Rectal smooth muscle tissue (tissue), 1 donor: ENCODE measurements around the gene RASSF5.

Source experiments
- H3K27ac ChIP-seq: one replicate; pipeline ENCODE4 v1.7.0; 2013; ENCODE audit warnings: low read depth, low read length, inconsistent platforms
- H3K27me3 ChIP-seq: one replicate; pipeline ENCODE4 v1.7.0; 2013; ENCODE audit warnings: low read length; ENCODE audit not compliant: control insufficient read depth, insufficient read depth
- H3K36me3 ChIP-seq: one replicate; pipeline ENCODE4 v1.7.0; 2013; ENCODE audit warnings: low read length; ENCODE audit not compliant: control insufficient read depth, insufficient read depth
- H3K4me1 ChIP-seq: one replicate; pipeline ENCODE4 v1.7.0; 2013; ENCODE audit warnings: low read length; ENCODE audit not compliant: control insufficient read depth, insufficient read depth
- H3K4me3 ChIP-seq: one replicate; pipeline ENCODE4 v1.7.0; 2013; ENCODE audit warnings: low read length
- H3K9ac ChIP-seq: one replicate; pipeline ENCODE4 v1.7.0; 2013; ENCODE audit warnings: low read length

RASSF5 gene

DNA sequence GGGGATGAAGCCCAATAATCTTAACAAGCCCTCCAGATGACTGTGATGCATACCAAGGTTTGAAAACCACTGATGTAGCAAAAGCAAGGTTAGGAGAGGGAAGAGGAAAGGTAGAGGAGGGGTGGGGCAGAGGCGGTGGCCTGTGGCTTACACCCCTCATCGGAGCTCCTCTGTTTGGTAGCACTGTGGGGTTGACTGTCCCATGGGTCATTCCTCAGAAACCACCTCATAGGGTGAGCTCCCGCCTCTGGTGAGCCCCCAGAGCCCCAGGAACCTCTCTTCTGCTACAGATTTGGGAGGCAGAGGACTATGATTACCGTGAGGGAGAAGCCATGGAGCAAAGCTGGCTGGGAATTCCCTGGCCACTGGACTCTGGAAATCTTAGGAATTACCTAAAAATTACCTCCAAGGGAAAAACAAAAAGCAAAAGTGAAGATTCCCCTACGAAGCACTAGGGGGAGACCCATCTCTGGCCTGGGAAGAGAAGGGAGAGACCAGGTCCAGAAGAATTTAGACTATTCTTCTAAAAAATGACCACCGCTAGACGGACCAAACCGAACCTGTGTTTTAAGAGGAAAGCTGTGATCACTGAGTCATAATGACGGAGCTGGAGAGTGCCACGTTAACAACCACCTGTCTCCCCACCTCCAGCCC, 1.5 kb upstream of the RASSF5 start:
- H3K4me1 ChIP-seq: no peaks in the 10 kb centered on the region
- no peak overlapping the region for H3K27ac ChIP-seq
- H3K9ac ChIP-seq: no peak overlapping the region
- no peak overlapping the region for H3K4me3 ChIP-seq
- H3K36me3 ChIP-seq: no peaks in the 10 kb centered on the region
- peaks cover 5% of the 10 kb centered on the region for H3K27me3 ChIP-seq

DNA sequence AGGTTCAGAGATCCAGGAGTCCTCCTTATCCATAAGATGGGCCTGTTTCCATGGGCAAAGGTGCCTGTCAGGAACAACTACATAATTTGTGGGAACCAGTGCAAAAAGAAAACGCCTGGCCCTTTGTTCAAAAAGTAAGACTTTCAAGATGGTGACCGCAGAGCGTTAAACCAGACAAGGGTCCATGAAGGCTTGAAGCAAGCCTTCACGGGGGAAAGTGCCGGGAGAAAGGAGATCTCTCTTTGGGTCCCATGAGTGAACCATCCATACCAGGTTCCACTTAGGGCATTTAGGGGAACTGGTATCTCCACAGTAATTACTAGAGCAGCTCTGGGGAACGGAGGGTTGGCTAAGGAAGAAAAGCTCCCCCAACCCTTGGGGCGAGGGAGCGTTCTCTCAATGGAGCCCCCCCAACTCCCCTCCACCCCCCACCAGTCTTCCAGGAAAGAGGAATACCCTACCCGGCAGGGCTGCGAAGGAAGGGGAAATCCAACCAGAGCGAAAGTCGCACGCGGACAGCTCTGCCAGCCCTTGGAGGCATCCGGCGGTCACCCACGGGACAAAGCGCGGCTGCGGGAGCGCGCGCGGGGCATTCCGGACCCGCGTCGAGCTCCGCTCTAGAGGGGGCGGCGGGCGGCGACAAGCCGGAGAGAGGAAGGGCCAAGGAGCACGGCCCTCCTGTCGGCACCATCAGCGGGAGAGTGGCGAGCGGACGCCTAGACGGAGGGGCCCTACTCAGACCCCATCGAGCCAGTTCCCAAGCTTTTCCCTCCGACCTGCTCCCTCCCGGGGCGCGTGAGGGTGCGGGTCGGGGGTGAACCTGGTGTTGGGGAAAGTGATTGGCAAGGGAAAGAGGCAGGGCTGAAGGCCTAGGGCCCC, 687 bp upstream of the RASSF5 start:
- Histone ChIP-seq H3K36me3 (no peaks in the 10 kb centered on the region), H3K27ac (no peak overlapping the region), H3K4me1 (no peaks in the 10 kb centered on the region)

DNA sequence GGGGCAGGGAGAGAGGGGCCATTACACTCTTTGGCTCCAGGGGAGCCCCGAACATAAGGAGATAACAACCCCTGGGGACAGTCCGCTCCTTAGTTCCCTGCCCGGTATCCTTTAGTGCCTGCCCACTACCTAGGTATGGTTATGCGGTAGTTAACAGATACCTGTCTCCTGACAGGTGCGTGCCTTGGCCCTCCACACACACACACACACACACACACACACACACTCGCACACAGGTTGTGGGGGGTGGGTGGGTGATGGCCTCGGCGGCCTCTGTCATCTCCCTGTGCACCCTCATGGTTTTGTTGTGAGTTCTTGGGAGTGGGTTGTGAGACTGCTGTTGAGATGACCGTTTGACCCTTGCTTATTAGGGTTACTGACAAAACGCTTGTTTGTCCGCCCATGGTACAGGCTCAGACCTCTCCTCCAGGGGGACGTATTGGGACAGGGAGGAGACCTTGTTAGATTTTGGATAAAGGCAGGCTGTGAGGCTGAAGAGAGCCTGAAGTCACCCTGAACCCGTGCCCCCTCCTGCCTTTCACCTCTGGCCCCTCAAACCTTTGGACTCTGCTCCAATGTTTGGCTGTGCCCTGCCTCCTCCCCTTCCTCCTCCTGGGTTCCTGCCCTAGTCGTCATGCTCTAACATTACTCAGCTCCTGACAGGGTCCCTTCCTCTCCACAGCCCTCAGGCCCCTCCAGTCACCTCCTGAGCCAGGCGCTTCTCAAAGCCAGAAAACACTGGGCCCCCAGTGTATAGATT, 979 bp downstream of the RASSF5 start:
- H3K4me3 ChIP-seq: peak overlapping the region; percentile 46
- peaks cover 5% of the 10 kb centered on the region for H3K27me3 ChIP-seq
- H3K4me1 ChIP-seq: no peaks in the 10 kb centered on the region
- no peak overlapping the region for H3K9ac ChIP-seq
- no peak overlapping the region for H3K27ac ChIP-seq
- H3K36me3 ChIP-seq: no peaks in the 10 kb centered on the region

More for the DNA sequence above, 687 bp upstream of the RASSF5 start:
- Histone ChIP-seq H3K27me3 (peaks cover 5% of the 10 kb centered on the region), H3K9ac (no peak overlapping the region), H3K4me3 (peak overlapping the region; percentile 46)

DNA sequence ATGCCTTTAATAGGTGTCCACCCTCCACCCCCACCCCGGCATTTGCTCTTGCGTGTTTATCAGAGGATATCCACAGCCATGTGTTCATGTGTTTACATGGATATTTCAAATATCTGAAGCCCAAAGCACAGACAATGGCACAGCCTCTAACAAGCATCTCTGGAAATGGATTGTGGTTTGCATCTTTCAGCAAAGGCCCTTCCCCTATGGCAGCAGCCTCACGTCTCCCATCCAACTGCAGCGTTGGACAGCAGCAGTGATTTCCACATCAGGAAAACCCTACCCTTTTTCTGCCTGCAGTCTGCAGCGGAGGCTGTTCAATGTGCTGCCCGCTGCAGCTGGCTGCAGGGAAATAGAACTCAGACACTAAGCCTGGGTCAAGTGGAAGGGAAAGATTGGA, 1.6 kb downstream of the RASSF5 start:
- Histone ChIP-seq H3K4me3 (peak overlapping the region; percentile 20), H3K4me1 (no peaks in the 10 kb centered on the region), H3K27me3 (peaks cover 5% of the 10 kb centered on the region), H3K9ac (no peak overlapping the region), H3K27ac (no peak overlapping the region), H3K36me3 (no peaks in the 10 kb centered on the region)

DNA sequence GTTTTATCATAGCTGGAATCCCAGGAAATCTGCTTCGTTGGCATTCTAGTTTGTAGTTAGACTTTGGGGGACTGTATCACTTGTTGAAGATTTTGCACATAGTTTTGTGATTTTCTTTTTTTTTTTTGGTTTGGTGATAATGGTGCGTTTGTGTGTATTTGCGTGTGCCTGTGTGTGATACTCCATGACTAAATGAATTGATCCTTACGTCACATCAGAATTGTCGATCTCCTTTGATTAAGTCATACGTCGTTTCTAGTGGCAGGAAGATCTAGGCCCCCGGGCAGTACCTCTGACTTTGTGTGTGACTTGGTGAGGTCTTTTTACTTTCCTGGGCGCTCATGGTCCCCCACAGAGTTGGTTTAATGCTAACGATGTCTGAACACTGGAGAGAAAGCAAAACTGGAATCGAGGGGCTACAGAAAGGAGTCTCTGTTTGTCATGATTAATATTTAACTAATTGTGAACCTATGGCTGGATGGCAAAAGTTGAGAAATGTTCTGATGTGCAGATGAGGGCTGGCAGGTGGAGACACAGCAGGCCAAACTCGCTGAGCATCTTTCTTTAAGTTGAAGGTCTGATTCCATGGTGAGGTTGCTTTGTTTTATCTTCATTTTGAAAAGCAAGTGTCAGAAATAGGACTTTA, 2.4 kb downstream of the RASSF5 start:
- peaks cover 5% of the 10 kb centered on the region for H3K27me3 ChIP-seq
- H3K27ac ChIP-seq: no peak overlapping the region
- H3K36me3 ChIP-seq: no peaks in the 10 kb centered on the region
- no peaks in the 10 kb centered on the region for H3K4me1 ChIP-seq
- H3K4me3 ChIP-seq: no peak overlapping the region
- H3K9ac ChIP-seq: no peak overlapping the region

DNA sequence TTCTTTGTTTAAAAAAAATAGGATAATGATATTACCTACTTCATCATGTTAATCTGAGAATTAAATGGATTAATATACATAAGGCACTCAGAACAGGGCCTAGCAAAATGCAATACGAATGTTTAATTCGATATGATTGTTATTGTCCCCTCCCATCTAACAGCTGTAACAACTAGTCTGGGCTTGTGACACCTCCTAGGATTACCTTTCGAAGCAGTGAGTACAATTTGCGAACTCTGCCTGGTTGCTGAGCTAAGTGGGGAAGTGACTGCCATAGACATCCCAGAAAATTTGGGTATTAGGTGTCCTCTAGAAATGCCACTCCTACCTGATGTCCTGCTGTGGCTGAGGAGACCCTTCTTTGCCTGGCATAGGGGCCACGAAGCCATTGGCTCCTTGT, 3.0 kb downstream of the RASSF5 start:
- Histone ChIP-seq H3K9ac (no peak overlapping the region), H3K4me1 (no peaks in the 10 kb centered on the region), H3K36me3 (no peaks in the 10 kb centered on the region), H3K27ac (no peak overlapping the region), H3K4me3 (no peak overlapping the region), H3K27me3 (peaks cover 5% of the 10 kb centered on the region)

DNA sequence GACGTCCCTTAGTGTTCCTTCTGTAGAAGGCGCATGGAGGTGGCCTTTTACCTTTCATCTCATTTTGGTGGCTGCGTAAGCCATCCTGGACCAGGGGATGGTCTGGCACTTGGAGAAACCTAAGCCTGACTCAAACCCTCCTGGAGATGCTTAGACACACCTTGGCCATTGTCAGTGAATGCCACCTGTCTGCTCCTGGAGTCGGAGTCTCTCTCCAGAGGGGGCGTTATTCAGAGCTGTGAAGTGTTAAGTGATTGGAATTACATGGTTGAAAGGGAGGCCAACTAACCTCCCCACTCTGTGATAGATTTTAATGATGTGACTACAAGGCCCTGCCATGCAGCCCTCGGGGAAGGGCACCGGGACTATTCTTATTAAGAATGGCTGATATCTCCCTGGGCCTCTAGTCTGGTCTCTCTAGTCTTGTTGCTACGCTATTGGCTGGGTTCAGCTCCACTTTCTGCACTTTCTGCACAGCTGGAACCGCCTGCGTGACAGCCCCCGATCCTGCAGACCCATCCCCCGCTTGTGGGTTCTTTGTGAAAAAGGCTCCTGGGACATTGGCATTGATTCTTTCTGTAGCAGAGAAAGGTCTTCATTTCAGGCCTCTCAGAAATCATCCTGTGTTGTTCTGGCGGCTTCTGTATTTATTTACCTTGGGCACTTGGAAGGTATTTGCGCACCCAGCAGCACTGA, 4.2 kb downstream of the RASSF5 start:
- H3K27me3 ChIP-seq: peaks cover 5% of the 10 kb centered on the region
- no peaks in the 10 kb centered on the region for H3K4me1 ChIP-seq
- H3K36me3 ChIP-seq: no peaks in the 10 kb centered on the region
- no peak overlapping the region for H3K27ac ChIP-seq
- no peak overlapping the region for H3K4me3 ChIP-seq
- no peak overlapping the region for H3K9ac ChIP-seq

DNA sequence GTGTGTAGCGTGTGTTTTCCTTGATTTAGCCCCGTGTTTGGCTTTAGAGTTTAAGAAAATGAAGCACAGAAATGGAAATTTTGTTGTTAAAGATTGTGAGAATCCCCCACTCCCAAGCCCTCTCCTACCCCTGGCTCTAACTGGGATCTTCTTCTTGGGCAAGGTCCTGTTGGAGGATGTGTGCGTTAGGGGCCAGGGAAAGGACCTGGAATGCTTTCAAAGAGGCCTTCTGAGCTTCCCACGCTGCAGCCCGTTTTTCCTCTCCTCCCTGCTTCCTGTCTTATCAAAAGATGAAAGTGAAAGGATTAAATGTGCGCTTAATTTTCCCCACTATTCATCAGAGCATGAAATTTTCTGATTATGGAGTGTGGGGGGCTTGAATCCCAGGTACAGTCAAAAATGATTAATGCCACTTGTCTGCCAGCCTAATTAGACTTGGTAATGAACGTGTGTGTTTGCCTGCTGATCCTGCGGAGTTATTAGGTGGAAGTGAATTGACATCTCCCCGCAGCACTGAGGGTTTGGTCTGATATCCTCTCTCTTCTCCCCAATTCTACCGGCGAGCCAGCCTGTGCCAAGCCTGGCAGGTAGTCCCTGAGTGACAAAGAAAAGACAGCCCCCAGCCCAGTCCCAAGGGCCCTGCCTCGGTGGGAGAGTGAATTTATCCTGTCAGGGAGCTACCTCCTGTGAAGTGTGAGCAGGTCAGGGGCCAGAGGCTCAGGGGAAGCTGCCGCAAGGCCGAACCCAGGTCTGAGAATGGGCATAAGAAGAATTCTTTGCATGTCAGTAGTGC, 4.9 kb downstream of the RASSF5 start:
- no peak overlapping the region for H3K9ac ChIP-seq
- H3K27ac ChIP-seq: no peak overlapping the region
- H3K27me3 ChIP-seq: peaks cover 5% of the 10 kb centered on the region
- no peaks in the 10 kb centered on the region for H3K4me1 ChIP-seq
- H3K36me3 ChIP-seq: no peaks in the 10 kb centered on the region
- H3K4me3 ChIP-seq: no peak overlapping the region

DNA sequence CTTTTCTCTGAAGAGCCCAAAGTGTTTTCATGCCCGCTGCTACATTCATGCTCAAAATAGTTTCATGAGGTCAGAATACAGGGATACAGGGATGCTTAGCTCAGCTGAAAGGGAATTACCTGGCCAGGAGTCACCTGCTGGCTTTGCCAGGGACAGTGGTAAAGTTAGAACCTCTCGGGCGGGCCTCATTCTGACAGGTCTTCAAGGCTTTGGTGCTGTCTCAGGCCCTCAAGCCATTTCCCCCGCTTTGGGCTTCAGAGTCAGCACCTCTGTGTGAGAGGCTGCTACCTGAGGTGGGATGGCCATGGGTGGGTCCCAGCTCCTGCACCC, 5.5 kb downstream of the RASSF5 start:
- H3K4me3 ChIP-seq: no peak overlapping the region
- no peak overlapping the region for H3K27ac ChIP-seq
- H3K27me3 ChIP-seq: peaks cover 4% of the 10 kb centered on the region
- H3K4me1 ChIP-seq: no peaks in the 10 kb centered on the region
- no peaks in the 10 kb centered on the region for H3K36me3 ChIP-seq
- no peak overlapping the region for H3K9ac ChIP-seq

DNA sequence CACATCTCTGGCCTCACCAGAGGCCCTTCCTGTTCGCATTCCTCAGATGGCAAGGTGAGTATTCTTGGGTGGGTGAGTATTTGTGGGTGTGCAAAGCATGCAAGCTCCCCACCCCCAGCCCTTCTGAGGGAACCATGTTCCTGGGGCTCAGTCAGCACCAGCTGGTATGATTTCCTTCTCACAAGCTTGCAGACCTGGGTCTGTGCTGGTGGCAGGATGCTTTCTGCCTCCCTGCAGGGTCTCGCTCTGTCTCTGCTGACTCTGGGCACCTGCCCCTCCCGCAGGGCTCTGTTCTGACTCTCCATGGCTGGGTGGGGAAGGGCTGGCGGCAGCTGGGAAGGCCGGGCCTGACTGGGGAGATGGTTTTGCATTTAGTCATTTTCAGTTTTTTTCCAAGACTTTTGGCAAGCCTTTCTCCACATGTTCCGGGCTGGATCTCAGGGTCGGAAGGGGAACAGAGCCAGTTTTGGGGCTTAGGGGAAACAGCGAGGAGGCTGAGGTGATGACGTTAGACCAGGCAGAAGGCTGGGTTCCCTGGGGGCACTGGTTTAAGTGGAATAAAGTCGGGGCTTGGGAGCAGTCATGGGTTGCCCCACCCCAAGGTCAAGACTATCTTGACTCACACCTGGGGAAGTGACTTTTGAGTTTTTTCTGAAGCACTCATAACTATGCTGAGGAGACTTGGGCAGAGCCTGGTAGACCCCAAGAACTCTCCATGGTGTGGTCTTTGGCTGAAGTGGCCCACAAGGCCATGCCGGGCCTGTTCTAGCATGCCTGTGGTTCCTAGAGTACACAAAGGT, 6.2 kb downstream of the RASSF5 start:
- Histone ChIP-seq H3K4me3 (no peak overlapping the region), H3K4me1 (no peaks in the 10 kb centered on the region), H3K27ac (no peak overlapping the region), H3K9ac (no peak overlapping the region), H3K27me3 (no peaks in the 10 kb centered on the region), H3K36me3 (no peaks in the 10 kb centered on the region)
